Activated effector memory CD4-positive, alpha-beta T cell treated with anti-CD3 and anti-CD28 coated beads, Interleukin-2, amount 50 U/mL, for 16 hours (primary cell): ENCODE measurements around the gene MOB2.

Experiments
- DNase-seq: peaks from one replicate; pipeline ENCODE4 v3.0.0-alpha.2; 2020

The MOB2 gene

DNA sequence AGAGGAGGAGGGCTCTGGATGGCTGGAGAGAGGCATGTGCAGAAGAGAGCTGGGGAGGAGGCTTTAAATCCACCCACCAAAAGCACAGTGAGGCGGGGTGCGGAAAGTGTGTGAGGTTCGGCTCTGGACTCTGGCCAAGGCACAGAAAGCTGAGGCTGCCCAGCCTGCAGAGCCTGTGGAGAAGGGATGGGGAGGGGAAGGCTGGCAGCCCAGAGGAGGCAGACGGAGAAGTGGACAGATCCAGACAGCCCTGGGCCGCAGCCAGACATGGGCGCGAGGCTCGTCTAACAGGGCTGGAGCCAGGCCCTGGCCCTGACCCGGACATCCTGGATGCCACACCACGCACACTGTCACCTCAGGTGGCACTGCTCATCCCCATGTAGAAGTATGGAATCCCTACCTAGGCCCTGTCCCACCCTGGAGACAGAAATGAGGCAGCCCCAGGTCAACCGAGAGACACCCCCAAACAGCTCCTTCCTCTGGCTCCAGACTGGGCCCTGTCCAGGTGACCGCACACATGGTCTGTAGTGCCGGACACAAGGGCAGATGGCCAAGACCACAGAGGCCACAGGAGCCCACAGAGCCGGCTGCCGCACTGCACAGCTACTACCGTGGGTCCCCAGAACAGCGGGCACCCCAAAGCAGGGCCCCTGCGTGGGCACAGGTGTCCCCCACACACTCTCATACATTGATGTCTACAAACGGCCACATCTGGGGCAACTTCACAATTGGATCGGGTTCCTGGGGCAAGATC lies 16.6 kb upstream of the MOB2 start:
- no peak for DNase-seq

DNA sequence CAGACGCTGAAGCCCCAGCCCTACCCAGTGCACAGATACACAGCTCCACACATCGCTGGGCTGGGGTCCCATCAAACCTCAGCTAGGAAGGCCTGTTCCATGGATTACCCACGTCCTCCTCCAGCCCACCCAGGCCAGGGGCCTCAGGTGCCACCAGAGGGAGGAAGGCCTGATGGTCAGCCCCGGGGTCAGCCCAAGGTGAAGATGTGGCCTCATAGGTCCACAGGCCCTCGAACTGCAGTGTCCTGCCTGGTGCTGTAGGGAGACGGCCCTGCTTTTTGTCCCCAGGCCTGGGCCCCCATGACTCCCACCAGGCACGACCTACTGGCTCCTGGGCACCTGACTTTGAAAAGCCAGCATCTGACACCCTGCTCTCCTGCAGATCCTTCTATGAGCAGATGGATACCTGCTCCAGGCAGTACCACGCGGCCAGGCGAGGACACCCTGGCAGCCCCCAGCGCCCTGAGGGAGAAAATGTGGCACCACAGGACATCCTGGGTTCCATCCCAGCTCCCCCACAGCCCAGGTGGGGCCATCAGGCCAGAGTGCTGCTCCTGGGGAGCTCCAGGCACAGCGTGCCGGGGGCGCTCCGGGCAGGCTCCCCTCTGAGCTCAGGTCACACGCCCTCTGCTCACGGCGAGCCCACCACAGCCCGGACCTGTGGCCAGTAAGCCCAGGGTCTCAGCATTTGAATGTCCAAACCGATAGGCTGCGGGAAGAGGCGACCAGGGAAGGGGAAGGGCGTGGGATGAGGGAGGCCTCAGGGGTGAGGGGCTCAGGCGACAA lies 15.8 kb upstream of the MOB2 start:
- no peak for DNase-seq

DNA sequence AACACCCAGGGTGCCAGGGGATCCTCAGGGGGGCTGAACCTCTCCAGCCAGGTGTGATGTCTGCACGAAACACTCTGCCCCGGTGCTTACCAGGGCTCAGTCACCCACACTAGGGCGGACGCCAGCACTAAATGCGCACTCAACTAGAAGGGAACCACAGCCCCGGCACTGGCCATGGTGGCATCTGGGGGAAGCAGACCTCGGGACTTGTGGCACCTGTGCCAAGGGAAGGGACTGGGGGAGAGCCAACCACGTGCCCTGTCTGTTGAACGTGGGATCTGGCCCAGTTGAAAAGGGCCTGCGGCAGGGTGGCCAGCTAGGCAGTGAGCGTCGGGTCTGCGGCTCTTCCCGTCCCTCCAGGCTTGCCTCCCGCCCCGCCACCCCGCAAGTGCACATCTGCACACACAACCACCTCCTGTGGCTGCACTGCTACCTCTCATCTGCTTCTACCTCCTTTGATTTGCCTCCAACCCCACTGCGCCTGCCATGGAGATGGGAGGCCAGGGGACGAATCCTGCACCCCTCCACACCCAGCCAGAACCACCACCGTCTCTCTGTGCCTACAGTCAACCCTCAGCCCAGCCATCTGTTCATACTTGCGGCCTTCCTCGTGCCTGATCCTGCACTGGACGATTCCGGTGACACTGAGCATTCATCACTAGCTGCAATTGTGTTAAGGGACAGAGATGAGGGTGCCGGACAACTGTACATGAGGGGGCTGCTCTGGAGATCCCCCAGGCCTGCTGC lies 15.0 kb upstream of the MOB2 start:
- DNase-seq: no peak

DNA sequence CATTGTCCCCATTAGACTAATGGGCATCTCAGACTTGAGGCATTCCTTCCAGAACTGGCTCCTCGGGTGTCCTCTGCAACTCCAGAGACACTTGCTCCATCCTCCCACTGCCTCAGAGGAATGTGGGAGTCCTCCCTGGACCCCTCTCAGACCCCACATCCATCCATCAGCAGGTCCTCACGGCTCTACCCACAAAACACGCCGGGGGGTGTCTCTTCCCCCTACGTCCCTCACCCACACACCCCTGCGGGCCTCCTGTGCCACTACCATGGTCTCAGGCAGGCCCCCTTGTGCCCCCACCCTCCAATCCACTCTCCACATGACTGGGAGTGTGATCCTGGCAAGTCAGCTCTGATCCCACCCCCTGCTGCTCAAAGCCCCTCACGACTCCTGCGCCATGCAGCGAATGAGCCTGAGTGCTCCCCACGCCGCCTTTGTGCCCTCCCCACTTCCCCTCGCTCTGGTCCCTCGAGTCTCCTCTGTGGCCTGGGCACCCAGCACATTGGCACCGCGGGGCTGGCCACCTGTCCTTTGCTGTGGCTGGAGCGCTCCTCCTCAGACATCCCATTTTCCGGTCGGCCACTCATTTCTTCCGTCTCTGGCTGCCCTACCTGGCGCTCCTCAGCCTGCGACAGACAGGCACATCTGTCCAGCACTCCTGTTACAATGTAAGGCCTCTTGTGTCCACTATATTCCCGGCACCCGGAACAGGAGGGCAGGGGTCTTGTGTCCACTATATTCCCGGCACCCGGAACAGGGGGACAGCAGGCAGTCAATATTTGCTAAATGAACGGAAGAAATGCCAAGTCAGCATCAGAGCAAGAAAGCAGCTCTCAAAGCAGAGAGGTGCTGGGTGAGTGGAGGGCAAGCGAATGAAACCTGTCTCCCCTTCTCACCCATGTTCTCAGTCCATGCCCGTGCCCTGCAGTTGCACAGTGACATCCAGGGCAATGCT lies 14.2 kb upstream of the MOB2 start:
- no peak for DNase-seq

DNA sequence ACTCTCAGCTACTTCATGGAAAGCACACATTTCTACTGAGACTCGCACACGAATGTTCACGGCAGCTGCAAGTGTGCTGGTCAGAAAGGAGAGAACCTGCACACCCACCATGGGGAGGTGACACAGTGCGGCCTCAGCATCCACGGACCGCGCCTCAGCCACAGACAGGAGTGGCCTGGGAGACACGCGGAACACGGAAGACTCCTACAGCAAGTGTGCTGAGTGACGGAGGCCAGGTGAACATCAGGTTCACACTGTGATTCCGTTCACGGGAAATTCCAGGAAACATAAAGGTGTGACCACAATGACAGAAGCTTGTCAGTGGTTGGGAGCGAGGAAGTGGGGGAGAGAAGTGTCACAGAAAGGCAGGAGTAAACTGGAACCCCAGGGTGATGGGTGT lies 13.3 kb upstream of the MOB2 start:
- DNase-seq: no peak

DNA sequence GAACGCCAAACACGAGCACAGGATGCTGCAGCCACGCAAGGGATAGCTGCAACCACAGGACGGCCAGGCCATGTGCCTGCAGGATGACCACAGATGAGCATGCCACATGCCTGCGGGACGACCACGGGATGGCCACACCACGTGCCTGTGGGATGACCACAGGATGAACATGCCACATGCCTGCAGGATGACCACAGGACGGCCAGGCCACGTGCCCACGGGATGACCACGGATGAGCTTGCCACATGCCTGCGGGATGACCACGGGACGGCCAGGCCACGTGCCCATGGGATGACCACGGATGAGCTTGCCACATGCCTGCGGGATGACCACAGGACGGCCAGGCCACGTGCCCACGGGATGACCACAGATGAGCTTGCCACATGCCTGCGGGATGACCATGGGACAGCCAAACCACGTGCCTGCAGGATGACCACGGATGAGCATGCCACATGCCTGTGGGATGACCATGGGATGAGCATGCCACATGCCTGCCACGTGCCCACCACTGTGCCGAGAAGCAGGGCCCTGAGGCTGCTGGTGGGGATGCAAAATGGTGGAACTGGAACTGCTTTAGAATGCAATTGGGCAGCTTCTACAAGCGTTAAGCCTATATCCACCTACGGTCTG lies 12.8 kb upstream of the MOB2 start:
- no peak for DNase-seq

DNA sequence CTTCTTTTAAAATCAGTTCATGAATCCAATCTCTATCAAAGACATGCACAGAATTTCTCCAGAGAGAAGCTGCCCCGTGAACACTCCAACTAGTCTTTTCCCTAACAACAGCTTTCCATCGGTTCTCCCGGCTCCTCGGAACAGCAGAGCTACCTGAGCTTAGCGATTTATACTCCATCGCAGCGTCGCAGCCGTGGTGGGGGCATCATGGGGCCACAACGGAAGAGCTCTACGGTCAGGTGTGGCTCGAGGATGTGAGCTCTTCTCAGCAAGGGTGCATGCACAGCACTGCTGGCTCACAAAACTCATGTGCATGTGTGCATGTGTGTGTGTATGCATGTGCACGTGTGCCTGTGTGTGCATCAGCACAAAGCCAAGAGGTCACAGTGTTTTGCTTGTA lies 11.7 kb upstream of the MOB2 start:
- no peak for DNase-seq

DNA sequence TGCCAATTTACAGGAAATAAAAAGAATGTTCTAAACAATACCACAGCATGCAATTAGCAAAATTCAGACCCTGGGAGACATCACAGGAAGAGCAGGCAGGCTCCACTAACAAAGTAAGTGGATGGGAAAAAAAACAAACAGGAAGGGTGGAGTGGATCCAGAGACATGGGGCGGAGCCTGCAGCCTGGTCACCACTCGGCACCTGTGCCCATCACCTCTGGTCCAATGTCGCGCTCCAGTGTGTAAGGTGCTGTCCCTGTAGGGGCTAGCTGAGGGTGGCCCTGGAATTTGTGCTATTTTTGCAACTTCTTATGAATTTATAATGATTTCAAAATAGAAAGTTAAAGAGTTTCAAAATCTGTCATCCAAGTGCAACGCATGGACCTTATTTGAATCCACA lies 11.0 kb upstream of the MOB2 start:
- DNase-seq: no peak

DNA sequence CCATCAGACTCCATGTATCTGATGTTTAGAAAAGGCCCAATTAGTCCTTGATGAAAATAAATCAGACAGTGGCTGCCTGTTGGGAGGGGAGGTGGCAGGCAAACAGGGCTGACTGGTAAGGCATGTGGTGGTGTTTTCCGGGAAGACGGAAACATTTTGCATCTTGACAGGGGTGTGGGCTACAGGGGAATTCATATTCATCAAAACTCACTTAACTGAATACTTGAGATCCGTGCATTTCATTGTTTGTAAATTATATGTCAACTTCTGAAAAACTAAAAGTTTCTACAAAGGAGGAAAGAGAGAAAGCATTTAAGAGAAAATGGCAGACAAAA lies 10.1 kb upstream of the MOB2 start:
- no peak for DNase-seq

DNA sequence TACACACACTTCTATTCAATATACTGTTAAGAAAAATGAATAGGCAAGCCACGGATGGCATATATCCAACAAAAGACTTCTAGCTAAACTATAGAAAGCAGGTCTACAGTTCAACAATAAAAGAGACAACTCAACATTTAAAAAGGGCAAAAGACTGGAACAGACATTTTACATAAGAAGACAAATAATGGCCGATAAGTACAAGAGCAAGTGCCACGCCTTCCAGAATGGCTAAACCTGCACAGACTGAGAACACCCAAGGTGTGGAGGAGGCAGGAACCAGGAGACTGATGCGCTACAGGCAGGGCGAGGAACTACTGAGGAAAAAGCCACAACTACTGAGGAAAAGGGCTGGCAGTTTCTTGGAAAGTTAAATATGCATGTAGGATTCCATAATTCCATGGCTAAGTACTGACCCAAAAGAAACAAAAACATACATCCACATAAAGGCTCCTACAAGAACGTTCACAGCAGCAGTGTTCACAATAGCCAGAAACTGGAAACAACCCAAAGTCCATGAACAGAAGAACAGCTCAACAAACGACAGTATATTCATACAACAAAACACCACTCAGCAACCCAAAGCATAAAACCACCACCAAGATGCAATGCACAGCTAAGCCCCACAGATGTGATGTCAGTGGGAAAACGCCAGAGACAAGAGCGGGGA lies 9.6 kb upstream of the MOB2 start:
- DNase-seq: no peak

DNA sequence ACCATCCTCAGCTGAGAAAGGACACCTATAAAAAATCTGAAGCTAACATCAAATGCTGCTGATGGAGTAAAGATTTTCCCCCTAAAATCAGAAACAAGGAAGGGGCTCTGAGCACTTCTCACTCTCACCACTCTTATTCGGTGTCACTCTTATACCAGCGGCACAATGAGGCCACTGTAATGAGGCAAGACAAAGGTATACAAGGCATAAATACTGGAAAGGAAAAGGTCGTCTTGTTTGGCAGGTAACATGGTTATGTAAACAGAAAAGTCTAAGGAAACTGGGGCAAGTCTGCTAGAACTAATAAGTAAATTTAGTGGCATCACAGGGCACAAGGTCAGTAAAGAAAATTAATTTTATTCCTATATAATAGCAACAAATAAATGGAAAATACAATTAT lies 8.1 kb upstream of the MOB2 start:
- DNase-seq: no peak

DNA sequence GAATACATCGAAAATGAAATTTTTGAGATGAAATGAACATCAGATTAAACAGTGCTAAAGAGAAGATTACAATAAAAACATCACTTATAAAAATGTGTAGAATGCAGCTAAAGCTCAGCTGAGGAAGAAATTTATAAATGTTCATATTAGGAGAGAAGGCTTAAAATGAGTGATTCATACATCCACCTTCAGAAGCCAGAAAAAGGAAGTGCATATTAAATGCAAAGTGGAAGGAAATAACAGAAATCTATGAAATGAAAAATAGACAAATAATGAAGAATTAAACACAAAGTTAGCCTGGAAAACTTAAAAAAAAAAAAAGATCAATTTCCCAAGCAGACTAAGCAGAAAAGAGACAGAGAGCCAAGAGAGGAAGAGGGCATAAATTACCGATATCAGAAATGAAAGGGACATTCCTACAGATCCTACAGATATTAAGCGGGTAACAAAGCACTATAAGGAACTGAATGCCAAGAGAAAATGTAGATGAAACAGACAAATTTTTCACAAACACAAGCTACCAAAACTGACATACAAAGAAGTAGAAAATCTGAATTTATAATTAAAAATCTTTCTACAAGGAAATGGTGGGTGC lies 7.2 kb upstream of the MOB2 start:
- no peak for DNase-seq

DNA sequence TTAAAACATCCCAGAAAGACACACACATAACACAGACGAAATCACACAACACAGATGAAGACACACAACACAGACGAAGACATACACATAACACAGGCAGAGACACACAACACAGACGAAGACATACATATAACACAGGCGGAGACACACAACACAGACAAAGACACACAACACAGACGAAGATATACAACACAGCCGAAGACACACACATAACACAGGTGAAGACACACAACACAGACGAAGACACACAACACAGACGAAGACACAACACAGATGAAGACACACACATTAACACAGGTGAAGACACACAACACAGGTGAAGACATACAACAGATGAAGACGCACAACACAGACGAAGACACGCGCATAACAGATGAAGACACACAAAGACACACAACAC lies 4.8 kb upstream of the MOB2 start:
- no peak for DNase-seq

DNA sequence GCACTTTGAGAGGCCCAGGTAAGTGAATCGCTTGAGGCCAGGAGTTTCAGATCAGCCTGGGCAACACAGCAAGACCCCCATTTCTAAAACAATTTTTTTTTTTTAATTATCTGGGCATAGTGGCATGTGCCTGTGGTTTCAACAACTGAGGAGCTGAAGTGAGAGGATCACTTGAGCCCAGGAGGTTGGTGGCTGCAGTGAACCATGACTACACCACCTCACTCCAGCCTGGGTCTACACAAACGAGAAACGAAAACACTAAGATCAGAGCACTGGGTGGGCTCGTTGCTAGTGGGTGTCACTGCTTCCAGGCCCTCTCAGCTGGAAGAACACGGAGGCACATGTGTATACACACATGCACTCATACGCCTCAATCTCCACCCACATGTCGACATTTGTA lies 4.1 kb upstream of the MOB2 start:
- no peak for DNase-seq

DNA sequence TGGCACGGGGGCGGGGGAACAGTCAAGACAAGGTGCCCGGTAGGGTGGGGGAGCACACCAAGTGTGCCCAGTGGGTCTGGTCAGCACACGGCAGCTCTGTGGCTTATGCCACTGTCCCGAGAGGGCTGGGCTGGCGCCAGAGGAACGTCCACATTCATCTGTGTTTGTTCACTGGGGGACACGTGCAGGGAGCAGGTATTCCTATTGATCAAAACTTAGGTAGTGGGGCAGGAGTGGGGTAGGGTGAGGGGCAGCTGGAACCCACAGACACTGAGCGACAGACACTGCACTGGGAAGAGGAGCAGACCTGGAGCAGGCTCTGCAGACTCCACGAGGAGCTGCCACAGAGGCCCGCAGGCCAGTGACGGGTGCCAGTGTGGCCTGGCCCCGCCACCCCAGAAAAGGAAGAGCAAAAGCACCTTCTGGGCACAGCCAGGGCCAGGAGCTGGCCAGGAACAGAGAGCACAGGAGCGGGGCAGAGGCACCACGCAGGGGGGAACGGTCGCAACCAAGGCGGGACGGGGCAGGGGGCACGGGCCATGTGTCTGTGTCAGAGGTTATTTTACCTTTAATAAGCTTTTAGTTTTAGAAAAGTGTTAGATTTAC lies 2.1 kb upstream of the MOB2 start:
- no peak for DNase-seq

DNA sequence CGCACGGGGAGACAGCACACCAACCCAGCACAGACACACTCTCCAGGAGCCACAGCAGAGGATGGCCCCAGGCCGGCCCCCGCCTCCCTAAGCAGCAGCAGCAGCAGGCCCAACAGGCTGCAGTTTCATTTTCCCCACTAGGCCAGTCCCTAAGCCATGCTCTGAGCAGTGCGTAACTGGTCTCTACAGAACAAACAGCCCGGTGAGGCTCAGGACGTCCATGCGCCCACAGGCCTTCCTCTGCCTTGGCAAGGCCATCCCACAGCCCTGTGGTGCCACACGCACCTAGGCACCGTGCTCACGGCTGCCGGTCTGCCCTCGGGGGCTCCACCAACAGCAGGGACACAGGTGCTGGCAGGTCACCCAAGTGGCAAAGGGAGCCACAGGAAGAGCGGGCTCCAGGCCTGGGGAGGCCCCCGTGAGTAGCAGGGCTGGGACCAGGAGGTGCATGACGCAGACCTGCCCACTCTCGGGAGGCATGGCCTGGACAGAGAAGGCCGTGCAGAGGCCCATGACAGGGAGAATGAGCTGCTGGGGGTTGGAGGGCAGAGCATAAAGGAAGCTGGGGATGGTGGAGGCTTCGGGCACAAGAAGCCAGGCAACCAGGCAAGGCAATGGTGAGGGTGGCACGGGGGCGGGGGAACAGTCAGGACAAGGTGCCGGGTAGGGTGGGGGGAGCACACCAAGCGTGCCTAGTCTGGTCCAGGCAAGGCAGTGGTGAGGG lies 1.4 kb upstream of the MOB2 start:
- DNase-seq: no peak

DNA sequence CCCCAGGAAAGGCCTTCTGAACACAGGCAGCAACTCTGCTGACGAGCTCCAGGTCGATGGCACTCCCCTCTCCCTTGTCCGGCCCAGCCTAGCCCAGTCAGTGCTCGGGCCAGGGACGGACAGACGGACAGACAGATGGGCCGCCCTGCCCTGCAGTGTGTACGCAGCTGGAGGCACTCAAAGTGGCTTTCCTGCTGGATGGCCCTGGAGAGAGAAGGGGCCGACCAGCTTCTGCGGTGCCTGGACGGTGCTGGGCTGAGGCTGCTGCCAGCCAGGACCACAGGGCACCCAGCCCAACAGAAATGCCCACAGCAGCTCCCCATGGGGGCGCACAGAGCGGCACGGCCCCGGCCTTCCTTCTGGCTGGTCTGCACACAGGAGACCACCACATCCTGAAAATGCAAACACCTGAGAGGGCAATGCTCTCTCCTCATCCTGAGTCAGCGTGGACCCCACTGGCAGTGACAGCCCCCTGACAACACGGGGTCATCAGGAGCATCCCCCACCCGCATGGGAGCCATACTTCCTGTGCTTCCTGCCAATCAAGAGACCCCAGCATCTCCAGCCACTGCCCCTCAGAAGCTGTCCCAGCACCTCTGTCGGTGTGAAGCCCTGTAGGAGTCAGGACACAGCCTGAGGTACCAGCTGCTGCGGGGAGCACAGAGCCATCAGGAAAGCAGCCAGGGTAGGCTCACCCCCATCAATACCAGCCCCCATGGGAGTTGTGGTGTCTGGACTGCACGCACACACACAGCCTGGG lies 692 bp upstream of the MOB2 start:
- no peak for DNase-seq

DNA sequence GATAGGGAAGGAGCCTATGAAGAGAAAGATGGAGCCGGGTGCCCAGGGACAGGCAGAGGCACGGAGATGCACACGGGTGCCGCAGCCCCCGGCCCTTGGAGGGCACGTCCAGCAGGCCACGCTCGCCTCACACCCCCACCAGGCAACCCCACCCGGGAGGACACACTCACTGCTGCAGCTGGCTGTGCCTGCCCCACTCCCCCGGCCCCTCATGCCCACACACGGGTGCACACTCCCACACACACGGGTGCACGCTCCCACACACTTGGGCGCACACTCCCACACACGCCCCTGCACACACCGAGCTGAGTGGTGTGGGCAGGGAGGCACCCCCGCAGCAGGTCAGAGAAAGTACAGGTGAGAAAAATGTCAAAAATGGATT lies 1.1 kb downstream of the MOB2 start:
- no peak for DNase-seq

DNA sequence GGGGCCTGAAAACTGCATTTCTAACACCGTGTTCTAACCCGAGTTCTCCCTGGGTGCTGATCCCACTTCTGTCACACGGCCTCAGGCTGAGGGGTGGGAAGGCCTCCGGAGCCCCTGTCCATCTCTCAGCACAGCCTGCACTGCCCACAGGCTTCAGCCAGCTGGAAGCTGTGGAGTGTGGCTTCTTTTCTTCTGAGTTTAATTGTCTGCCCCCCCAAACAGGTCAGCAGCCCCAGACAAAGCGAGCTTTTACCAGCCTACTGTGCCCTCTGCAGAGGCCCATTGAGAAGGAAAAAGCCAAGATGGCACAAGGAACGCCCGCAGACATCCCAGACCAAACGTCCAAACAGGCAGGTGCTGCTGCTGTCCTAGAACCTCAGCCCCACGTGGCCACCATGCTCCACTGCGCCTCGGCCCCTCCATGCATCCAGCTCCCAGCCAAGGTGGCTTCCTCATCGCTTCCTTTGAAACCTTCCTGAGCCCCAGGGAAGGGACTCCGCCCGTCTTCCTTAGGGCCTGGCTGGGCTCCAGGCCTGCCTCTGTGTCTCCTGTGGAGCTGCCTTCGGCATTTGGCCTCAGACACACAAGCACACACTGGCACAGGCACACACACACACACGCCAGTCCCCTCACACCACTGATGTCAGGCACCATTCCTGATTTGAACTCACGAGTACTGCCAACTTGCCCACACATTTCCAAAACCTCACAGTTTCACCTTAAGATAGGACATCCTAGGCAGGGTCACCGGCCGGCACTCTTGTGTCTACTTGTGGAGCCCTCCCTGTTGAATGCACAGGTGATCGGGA lies 1.7 kb downstream of the MOB2 start:
- no peak for DNase-seq
